ENCODE results near the gene ATRAID. TPM values are rescaled to one million over a fixed set of nuclear protein-coding genes. Genes with fewer than 3 reads are reported as not detected.

Gene ATRAID
- total RNA-seq, 1 experiment from 2014 or later, result 108 TPM

DNA sequence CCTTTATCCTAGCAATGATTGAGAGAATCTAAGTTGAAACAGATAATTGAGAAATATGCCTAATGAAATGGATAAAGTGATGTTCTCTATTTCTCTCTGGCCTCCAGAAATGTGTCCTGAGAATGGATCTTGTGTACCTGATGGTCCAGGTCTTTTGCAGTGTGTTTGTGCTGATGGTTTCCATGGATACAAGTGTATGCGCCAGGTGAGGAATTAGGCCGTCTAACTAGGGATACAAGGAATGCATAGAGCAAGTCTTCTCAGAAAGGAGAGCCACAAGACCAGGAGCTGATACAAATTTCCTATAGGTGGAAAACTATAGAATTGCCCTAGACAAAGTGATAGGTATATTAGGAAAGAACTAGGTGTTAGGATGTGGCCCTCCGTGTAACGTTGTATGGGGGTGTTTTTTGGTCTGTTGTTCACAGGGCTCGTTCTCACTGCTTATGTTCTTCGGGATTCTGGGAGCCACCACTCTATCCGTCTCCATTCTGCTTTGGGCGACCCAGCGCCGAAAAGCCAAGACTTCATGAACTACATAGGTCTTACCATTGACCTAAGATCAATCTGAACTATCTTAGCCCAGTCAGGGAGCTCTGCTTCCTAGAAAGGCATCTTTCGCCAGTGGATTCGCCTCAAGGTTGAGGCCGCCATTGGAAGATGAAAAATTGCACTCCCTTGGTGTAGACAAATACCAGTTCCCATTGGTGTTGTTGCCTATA is 4.7 kb downstream of the ATRAID start:
- peaks cover 12% of the 10 kb centered on the region; the same call in 1 of the 2 replicates for H3K79me2 ChIP-seq (ENCODE audit: insufficient read depth, low read length)

More for the DNA sequence above, 4.7 kb downstream of the ATRAID start:
- Histone ChIP-seq H3K4me2 (ENCODE audit: insufficient read depth, insufficient read length, low read length) (peak overlapping the region; percentile 18), H3K23me2 (ENCODE audit: insufficient read length, low read depth, low read length, poor library complexity, severe bottlenecking) (peaks cover 15% of the 10 kb centered on the region), H3K56ac (ENCODE audit: insufficient read length, low read depth, low read length) (no peak overlapping the region), H2BK12ac (ENCODE audit: insufficient read length, low read depth, low read length) (peak overlapping the region; percentile 53), H3T11ph (ENCODE audit: low read length) (peak overlapping the region; percentile 42), H2BK20ac (ENCODE audit: low read depth, low read length, poor library complexity, severe bottlenecking) (no peak overlapping the region), H3K18ac (ENCODE audit: insufficient read length, low read depth, low read length) (peak overlapping the region; percentile 55), H3K27me3 (ENCODE audit: insufficient read depth, low read length) (no peaks in the 10 kb centered on the region), H2AK5ac (ENCODE audit: insufficient read length, low read length) (no peak overlapping the region), H3K4ac (ENCODE audit: low read depth, low read length) (peak overlapping the region; percentile 25; the same call in 1 of the 2 replicates), H2BK5ac (ENCODE audit: insufficient read length, low read length) (peak overlapping the region; percentile 66), H4K20me1 (ENCODE audit: control insufficient read depth, insufficient read depth, insufficient read length) (no peaks in the 10 kb centered on the region), H3K23ac (ENCODE audit: insufficient read length, low read depth, low read length) (no peak overlapping the region), H3K9me3 (ENCODE audit: control insufficient read depth, low read depth, low read length) (no peaks in the 10 kb centered on the region), H2BK15ac (ENCODE audit: low read depth, low read length) (no peak overlapping the region), H3K4me1 (ENCODE audit: insufficient read depth, low read length) (peaks cover 4% of the 10 kb centered on the region; the same call in 1 of the 2 replicates), H4K8ac (replicated peaks; ENCODE audit: insufficient read length, low read depth, low read length) (no peak overlapping the region), H3K27ac (ENCODE audit: insufficient read length, low read depth, low read length) (peak overlapping the region; percentile 87), H3K79me1 (ENCODE audit: insufficient read depth, low read depth, low read length, poor library complexity, severe bottlenecking) (no peaks in the 10 kb centered on the region), H3K9ac (ENCODE audit: extremely low read depth, insufficient read length, low read length) (peak overlapping the region; percentile 77), H2AFZ (ENCODE audit: low read length) (no peak overlapping the region), H3K14ac (ENCODE audit: insufficient read depth, low read length) (peak overlapping the region; percentile 77; the same call in 1 of the 2 replicates), H4K5ac (ENCODE audit: insufficient read length, low read depth, low read length) (peak overlapping the region; percentile 95), H4K91ac (ENCODE audit: insufficient read length, low read depth, low read length) (no peak overlapping the region), H2BK120ac (ENCODE audit: low read depth, low read length, poor library complexity, severe bottlenecking) (no peak overlapping the region)
- no peak for DNase-seq
- Mint-ChIP-seq H3K36me3 (ENCODE audit: insufficient read depth in 1 of 3, low read depth in 3 of 3) (peaks cover 37 to 59% (median 57%) of the 10 kb centered on the region in 3 experiments), H3K27me3 (ENCODE audit: low read depth) (no peaks in the 10 kb centered on the region), H3K27ac (peak overlapping the region; percentile 94 to 99 (median 98)), H3K4me3 (peak overlapping the region; percentile 91 to 96), H3K9me3 (peaks cover 0 to 1% of the 10 kb centered on the region in 2 experiments; a peak in 1 of 5 replicates), H3K4me1 (peaks cover 30 to 37% of the 10 kb centered on the region in 2 experiments)
- TF ChIP-seq, protein P1, sequence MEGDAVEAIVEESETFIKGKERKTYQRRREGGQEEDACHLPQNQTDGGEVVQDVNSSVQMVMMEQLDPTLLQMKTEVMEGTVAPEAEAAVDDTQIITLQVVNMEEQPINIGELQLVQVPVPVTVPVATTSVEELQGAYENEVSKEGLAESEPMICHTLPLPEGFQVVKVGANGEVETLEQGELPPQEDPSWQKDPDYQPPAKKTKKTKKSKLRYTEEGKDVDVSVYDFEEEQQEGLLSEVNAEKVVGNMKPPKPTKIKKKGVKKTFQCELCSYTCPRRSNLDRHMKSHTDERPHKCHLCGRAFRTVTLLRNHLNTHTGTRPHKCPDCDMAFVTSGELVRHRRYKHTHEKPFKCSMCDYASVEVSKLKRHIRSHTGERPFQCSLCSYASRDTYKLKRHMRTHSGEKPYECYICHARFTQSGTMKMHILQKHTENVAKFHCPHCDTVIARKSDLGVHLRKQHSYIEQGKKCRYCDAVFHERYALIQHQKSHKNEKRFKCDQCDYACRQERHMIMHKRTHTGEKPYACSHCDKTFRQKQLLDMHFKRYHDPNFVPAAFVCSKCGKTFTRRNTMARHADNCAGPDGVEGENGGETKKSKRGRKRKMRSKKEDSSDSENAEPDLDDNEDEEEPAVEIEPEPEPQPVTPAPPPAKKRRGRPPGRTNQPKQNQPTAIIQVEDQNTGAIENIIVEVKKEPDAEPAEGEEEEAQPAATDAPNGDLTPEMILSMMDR (conservative IDR thresholded peaks at IDR 0.05), result no peak
- WGBS (ENCODE audit: extremely low coverage, insufficient read length, low lambda C conversion rate), result no CpG with 5 or more reads among the region's 13 CpGs
